ENCODE results near the gene NCAPD3.
A peak's percentile ranks its signal among the peaks of the same experiment; 100 is the strongest.

The NCAPD3 gene

DNA sequence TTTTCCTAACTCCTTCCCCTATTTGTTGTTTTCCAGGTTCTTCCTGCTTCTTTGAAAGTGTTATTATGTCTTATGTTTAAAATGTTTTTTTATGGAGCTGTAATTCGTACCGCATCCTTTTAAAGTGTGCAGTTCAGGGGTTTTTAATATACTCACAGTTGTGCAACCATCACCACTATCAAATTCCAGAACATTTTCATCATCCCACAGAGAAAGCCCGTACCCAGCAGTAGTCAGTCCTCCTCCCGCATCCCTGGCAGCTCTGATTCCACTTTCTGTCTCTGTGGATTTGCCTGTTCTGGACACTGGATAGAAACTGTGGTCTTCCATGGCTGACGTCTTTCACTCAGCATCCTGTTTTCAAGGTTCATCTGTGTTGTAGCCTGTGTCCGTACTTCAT lies 81.2 kb downstream of the NCAPD3 start:
- DNase-seq (ENCODE audit: low read depth), result no peak
- no peak for TF ChIP-seq CTCF (IDR thresholded peaks at IDR 0.05; ENCODE audit: control insufficient read depth, insufficient read depth, low read depth, low read length, missing control alignments)
- H3K4me3 ChIP-seq (ENCODE audit: control insufficient read depth, low read depth, low read length), result no peak overlapping the region

DNA sequence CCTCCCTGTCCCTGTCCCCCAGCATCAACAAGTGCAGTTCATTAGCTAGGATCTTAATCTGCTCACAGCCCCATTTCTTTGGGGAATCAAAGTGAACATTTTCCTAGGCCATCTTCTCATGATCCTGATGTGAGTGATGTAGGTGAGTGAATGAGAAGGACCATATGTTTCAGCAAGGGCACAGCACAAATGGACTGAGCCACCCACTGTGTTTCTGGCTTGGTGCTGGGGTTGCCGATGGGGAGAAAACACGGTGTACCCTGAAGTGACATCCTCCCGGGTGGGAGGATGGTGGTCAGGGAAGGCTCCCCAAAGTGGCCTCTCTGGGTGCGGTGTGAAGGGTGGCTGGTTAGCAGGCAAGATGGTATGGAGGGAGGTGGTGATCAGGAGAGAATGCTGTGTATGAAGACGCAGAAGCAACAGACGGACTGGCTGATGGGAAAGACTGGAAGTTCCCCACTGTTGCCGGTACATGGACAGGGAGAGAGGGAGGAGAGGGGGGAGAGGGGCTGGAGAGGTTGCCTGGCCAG lies 82.7 kb downstream of the NCAPD3 start:
- DNase-seq (ENCODE audit: low read depth), result no peak
- no peak for TF ChIP-seq CTCF (IDR thresholded peaks at IDR 0.05; ENCODE audit: control insufficient read depth, insufficient read depth, low read depth, low read length, missing control alignments)
- H3K4me3 ChIP-seq (ENCODE audit: control insufficient read depth, low read depth, low read length), result no peak overlapping the region

GRCh38 chr11:134139873-134140331 lies 83.9 kb downstream of the NCAPD3 start:
- peak; percentile 62 for DNase-seq (ENCODE audit: low read depth)
- H3K4me3 ChIP-seq (ENCODE audit: control insufficient read depth, low read depth, low read length), result no peak overlapping the region
- TF ChIP-seq CTCF (IDR thresholded peaks at IDR 0.05; ENCODE audit: control insufficient read depth, insufficient read depth, low read depth, low read length, missing control alignments), result peak; percentile 86

- no peak for TF ChIP-seq CTCF (IDR thresholded peaks at IDR 0.05; ENCODE audit: control insufficient read depth, insufficient read depth, low read depth, low read length, missing control alignments)
- no peak overlapping the region for H3K4me3 ChIP-seq (ENCODE audit: control insufficient read depth, low read depth, low read length)
- DNase-seq (ENCODE audit: low read depth), result no peak
These were observed 84.4 kb downstream of the NCAPD3 start for GRCh38 chr11:134139303-134139872.

GRCh38 chr11:134138376-134138775 lies 85.4 kb downstream of the NCAPD3 start:
- DNase-seq (ENCODE audit: low read depth), result no peak
- no peak overlapping the region for H3K4me3 ChIP-seq (ENCODE audit: control insufficient read depth, low read depth, low read length)
- no peak for TF ChIP-seq CTCF (IDR thresholded peaks at IDR 0.05; ENCODE audit: control insufficient read depth, insufficient read depth, low read depth, low read length, missing control alignments)

DNA sequence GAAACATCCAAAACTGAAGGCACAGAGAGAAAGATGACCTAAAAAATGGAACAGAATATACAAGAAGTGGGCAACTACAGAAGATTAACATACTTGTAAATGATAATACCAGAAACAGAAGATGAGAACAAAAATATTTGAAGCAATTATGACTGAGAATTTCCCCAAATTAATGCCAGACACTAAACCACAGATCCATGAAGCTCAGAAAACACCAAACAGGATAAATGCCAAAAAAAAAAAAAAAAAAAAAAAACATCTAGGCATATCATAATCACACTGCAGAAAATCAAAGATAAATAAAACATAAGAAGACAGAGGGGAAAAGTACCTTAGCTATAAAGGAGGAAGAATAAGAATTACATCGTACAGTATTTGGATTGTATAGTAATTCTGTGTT lies 89.6 kb downstream of the NCAPD3 start:
- no peak for DNase-seq (ENCODE audit: low read depth)
- no peak for TF ChIP-seq CTCF (IDR thresholded peaks at IDR 0.05; ENCODE audit: control insufficient read depth, insufficient read depth, low read depth, low read length, missing control alignments)
- H3K4me3 ChIP-seq (ENCODE audit: control insufficient read depth, low read depth, low read length), result no peak overlapping the region
